GDM1 (cell line): ENCODE results near the gene CRB3.

Experiments used
- DNase-seq: peaks from one replicate; lab custom pipeline; 2025; lab: John Stamatoyannopoulos, UW

CRB3 gene

DNA sequence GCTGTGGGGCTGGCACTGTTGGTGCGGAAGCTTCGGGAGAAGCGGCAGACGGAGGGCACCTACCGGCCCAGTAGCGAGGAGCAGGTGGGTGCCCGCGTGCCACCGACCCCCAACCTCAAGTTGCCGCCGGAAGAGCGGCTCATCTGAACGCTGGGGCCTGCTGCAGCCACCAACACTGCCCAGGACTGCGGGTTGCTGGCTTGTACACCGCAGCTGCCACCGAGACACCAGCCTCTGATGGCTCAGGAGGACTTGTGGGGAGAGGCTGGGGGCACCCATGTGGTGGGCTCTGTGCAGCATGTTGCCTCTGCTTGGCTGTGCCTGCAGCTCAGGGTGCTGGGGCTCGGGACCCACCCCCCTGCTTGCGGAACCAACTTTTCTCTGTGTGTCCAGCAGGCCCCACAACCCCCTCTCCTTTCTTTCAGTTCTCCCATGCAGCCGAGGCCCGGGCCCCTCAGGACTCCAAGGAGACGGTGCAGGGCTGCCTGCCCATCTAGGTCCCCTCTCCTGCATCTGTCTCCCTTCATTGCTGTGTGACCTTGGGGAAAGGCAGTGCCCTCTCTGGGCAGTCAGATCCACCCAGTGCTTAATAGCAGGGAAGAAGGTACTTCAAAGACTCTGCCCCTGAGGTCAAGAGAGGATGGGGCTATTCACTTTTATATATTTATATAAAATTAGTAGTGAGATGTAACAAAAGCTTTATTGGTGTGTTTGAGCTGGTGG is 2.6 kb downstream of the CRB3 start:
- DNase-seq: no peak

DNA sequence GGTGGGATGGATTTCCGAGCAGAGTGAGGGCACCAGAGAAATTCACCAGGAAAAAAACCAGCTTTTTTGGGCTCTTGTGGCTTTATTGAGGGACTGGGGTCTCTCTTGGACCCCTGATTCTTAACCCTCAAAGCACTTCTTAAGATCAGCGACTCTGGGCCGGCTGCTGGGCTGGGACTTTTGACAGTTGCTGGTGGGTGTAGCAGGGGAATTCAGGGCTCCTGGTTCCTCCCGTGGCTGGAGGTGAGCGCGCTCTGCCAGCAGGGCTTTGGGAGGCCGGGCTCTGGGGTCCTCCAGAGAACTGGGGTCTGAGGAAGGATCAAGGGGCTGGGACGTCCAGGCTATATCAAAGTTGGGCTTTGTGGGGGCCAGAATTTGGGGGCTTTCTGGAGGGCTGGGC is 3.3 kb downstream of the CRB3 start:
- DNase-seq: no peak

DNA sequence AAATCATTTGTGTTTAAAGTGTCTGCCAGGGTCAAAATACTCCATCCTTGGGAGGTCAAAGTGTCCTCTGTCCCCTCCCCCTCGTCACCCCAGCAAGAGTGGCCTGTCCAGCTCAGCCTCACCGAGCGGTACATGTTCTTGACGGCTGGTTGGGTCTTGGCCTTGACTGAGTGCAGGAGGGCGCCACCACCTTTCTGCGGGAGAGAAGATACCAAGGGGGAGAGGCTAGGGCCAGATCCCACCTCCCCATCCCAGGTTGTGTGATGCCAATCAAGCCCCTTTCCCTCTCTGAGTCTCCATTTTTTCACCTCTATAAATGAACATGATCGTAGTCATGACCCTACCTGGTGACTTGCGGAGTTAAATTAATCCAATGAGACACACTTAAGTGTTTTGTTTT is 6.1 kb downstream of the CRB3 start:
- no peak for DNase-seq

DNA sequence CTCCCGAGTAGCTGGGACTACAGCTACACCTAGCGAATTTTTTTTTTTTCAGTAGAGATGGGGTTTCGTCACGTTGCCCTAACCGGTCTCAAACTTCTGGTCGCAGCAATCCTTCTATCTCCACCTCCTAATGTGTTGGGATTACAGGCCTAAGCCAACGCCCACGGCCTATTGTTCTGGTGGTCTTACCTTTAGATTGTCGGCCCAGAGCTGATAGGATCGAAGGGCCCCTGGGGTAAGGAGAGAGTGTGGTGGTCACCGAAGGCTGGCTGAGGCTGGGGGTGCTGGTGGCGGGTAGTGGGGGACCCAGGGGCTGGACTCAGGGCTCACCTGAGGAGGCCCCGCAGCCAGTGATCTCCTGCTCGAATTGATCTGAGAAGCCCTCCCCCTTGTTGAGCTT is 7.0 kb downstream of the CRB3 start:
- no peak for DNase-seq

DNA sequence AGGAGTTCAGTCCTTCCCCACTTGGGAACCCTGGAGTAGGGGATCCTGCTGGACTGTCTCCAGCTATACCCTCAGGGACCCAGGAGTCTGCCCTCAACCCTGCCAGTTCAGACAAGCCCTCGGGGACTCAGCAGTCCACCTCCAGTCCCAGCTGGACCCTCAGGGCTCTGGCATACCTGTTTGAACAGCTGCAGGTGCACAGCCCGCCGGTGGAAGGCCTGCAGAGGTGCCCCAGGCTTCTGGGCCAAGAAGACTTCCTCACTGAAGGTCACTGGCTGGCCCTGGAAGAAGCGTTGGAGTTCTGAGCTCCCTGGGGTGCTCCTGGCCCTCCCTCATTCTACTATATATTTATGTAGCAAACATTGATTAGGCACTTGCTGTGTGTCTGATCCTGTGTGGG is 8.6 kb downstream of the CRB3 start:
- no peak for DNase-seq

DNA sequence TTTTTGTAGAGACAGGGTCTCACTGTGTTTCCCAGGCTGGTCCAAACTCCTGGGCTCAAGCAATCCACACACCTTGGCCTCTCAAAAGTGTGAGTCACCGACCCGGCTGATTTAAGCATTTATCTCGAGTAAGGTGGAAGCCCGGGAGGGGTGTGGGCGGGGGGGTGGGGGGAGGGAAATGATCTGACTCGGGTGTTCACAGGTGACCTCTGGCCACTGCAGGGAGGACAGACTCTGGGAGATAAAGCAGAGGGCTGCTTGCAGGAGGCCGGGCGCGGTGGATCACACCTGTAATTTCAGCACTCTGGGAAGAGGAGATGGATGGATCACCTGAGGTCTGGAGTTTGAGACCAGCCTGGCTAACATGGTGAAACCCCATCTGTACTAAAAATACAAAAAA is 9.6 kb downstream of the CRB3 start:
- no peak for DNase-seq

DNA sequence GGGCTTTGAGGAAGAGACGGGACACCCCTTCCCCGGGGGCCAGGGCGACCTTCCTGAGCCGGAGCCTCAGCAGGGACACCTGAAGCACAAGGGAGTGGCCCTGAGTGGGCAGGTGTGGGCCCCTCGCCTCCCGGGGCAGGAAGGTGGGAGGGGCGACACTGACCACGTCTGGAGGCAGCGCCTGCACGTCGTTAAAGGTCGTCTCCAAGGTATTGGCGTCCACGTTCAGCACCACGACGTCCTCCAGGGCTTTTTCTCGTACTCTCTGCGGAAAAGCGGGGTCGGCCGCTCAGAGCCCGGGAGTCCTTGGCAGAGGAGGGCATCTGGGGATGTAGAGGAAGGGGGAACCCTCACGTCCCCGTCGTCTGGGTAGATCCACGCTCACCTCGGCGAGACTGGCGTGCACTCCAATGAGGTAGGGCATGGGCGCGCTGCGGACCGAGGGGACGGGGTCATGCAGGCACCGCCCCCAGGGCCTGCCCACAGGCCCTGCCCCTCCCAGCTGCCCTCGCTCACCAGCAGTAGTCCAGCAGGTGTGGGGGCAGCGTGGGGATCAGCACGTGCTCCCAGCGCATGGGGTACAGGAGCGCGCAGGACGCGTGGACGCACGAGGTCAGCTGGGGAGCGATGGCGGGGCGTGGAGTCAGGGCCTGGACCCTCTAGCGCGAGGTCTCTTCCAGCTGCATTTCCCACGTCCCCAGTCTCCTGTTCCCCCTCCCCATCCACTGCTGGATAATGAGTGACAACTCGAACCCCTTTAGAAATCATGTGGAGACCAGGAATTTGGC is 11.4 kb downstream of the CRB3 start:
- DNase-seq: no peak

DNA sequence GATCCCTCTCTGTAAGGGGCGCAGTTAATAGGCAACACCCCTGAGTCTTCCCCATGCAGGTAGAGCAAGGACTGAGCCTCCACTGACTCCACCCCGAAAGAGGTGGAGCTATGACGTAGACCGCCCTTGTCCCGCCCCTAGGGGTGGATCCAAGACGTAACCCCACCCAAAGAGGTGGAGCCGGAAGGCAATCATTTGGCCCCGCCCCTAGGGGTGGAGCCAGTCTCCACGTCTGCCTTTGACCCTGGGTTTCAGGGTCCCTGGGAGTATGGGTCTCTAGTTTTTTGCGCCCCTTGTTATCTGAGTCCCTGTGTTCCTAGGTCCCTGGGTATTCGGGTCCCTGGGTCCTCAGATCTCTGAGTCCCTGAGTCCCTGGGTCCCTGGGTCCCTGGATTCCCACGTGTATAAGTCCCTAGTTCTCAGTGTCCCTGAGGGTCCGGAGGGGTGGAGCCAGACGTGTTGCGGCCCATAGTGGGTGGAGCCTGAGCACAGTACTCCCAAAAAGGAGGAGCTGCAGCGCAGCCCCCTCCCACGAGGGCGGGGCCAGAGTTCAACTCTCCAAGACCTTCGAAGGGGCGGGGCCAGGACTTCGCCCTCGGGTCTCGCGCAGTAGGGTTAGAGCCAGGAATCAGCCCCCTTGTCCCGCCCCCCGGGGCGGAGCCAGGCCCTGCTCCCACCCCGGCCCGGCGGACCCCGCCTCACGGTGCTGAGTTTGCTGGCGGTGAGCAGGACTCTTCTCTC is 12.3 kb downstream of the CRB3 start:
- no peak for DNase-seq

DNA sequence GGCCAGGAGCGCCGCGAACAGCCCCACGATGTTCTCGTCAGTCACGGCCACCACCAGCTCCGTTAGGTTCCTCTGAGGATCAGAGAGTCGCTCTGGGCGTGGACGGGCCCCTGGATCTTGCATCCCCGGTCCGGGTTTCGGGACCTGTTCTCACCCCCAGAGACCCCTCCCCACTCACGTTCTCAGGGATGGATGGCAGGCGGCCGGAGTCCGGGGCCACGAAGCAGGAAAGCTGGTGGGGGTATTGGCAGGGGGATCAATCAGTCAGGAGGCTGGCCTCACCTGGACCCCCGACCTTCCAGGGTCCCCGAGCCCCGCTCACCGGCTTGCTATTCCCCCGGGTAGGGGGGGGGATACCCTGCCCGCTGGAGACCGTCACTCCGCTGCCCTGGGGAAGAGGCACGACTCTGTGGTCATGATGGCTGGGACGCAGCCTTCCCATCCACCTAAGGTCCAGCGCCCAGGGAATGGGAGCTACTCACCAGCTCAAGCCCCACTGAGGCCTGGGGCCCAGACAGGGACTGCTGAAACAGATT is 12.9 kb downstream of the CRB3 start:
- DNase-seq: no peak

DNA sequence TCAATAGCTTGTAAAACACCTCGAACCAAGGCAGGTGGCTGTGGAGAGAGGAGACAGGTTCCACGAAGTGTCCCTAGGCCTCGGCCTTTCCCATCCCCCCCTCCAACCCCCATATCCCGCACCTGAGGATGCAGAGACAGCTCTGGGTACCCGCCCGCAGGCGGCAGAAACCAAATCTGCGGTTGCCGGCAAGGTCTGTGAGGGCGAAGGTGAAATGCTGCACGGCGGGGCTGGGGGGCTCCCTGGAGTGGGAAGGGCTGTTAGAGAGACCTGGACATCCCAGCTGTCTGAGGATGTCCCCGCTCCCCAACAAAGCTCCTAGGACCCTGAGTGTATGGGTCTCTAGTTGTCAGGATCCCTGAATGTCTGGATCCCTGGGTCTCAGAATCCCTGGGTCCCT is 14.7 kb downstream of the CRB3 start:
- DNase-seq: no peak

DNA sequence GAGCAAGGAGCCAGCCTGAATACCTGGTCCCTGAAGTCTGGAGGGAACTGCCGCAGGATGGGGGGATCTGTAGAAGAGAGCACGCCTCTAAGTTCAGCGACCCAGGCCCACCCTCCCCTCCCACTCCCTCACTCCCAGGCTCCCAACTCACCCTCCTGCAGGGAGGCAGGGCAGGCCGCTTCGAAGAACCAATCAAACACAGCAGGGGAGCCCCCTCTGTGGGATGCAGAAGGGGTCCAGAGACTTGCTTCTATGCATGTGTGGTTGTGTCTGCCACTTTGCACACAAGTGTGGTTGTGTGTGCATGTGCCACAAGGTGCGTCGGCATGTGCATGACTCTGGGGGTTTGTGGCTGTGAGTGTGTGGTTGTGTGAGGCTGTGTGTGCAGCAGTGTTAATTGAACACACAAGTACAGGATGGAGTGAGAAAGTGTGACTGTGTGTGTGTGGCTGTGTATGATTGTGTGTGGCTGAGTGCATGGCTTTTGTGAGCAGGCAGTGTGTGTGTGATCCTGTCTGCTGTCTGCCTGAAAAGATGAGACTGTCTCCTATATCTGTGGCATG is 15.8 kb downstream of the CRB3 start:
- DNase-seq: no peak

DNA sequence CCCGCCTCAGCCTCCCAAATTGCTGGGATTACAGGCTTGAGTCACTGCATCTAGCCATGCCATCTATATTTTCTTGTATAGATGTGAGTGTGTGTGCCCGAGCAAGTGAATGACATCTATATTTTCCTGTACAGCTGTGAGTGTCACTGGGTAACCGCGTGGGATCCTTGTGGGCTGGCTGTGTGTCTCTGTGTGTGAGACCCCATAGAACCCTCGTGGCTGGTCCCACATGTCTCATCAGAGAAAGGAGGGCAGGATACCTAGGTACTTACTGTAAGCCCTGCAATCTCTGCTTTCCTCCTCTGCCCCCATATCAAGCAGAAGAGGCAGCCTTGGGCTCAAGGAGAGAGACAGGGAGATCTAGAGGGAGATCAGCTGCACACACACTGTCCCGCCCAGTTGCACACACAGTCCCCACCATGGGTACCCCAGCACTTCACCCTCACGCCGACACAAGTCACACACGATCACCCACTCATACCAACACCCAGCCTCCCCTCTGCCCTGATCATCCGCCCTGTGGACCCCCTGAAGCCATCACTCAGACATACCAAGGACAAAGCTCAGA is 16.9 kb downstream of the CRB3 start:
- DNase-seq: no peak

DNA sequence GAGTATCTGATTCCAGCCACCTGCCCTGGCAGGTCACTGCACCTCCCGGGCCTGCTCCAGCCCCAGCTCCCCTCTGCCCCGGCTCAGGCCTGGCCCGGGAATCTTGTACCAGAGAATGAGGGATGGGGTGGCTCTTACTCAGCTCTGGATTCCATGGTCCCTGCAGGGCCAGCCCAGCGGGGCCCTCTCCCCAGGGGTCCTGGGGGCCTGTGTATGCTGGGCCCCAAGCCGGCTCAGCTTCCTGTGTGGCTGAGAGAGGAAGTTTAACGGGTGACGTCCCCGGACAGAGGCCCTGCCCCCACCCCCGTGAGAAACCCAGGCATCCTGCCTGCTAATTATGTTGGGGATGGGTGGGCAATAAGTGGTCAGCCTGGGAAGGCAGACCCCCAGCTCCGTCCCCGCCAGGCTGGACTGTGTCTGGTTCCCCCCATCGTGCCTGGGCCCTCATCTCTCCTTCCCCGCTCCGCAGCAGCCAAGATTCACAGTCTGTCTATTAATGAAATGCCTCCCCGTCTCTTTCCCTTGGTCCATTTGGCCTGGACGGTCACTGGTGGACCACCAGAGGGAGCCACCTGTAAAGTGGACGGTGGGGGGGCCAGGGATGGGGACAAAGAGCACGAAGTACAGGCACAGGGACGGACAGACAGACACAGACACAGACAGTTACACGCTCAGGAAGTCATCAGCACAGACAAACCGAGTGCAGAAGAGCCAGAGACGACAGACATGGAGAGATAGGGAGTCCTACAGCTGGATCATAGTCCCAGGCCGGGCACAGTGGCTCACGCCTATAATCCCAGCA is 17.7 kb downstream of the CRB3 start, which contains the start of gene DENND1C:
Gene DENND1C, minus strand, starts transcription at position 247 of the 802 bp plus-strand sequence. Its CDS starts 92 bp downstream, at position 155.
- peak; percentile 47 for DNase-seq

DNA sequence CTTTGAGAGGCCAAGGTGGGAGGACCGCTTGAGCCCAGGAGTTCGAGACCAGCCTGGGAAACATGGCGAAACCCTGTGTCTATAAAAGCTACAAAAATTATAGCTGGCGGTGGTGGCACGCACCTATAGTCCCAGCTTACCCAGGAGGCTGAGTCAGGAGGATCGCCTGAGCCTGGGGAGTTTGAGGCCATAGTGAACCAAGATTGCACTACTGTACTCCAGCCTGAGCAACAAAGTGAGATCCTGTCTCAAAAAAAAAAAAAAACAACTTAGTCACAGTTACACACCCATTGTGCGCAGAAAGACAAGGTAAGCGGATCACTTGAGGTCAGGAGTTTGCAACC is 18.2 kb downstream of the CRB3 start:
- DNase-seq: no peak

DNA sequence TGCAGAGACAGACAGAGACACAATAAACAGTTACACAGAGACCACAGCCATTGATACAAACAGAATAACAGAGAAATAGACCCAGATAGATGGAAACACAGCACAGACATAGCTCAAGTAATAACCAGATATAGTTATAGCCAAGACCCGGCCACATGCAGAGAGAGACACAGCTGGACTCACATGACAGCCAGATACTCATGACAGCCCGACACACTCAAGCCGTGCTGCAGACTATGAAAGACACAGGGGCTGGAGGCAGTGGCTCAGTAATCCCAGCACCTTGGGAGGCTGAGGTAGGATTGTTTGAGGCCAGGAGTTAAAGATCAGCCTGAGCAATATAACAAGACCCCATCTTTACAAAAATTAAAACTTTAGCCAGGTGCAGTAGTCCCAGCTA is 19.2 kb downstream of the CRB3 start:
- DNase-seq: no peak

DNA sequence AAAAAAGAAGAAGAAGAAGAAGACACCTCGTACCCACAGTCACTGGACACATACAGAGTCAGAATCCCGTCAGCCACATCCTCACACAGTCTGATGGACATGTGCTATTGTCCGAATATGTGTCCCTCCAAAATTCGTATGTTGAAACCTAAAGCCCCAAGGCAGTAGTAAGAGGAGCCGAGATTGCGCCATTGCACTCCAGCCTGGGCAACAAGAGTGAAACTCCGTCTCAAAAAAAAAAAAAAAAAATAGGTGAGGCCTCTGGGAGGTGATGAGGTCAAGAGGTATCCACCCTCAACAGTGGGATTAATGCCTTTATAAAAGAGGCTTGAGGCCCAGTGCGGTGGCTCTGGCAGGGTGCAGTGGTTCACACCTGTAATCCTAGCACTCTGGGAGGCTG is 20.2 kb downstream of the CRB3 start:
- no peak for DNase-seq

DNA sequence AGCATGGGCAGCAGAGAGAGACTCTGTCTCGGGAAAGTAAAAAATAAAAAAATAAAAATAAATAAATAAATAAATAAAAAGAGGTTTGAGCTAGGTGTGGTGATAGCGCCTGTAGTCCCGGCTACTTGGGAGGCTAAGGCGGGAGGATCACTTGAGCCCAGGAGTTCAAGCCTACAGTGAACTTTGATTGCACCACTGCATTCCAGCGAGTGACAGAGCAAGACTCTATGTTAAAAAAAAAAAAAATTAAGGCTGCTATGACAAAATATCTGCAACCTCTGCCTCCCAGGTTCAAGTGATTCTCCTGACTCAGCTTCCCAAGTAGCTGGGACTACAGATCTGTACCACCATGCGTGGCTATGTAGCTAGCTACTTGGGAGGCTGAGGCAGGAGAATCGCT is 20.8 kb downstream of the CRB3 start:
- DNase-seq: no peak

DNA sequence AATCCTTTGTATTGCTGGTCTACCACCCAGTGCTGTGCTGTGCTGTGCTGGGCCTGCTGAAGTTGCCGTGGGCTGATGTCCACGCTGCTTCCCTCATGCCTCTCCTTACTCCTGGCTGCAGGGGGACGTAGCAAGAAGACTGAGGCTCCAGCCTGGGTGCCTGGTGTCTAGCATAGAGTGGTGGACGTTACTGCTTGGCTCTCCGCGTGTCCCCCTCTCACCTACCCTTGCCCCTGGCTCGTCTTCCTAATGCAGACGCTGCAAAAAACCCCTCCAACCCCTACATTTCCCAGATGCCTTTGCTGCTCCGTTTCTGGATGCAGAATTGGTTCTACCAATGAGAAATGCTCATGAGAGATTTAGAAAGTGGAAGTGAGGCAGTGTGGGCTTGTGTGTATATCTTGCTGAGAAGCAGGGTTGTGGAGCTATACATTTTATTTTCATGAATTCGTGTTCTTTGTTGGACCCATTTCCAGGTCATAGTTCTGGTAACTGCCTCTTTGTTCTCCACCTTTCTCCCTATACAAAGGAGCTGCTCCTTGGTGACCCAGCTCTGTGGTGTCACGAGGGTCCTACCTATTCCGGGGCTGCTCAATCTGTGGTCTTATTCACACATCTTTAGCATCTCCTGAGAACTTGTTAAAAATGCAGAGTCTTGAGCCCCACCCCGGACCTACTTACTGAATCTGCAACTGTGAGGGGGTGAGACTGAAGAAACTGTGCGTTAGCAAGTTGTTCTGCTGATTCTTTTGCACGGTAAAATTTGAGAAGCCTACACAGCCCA is 25.4 kb downstream of the CRB3 start:
- no peak for DNase-seq

DNA sequence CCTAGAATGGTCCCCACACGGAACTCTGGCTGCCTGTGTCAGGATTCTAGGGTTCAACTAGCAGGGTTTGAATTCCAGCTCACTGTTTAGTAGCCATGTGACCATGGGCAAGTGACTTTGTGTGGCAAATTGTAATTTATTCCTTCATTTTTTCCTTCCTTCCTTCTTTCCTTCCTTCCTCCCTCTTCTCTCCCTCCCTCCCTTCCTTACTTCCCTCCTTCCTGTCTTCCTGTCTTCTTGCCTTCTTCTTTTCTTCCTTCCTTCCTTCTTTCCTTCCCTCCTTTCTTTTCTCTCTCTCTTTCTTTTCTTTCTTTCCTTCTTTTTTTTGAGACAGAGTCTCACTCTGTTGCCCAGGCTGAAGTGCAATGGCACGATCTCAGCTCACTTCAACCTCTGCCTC is 26.1 kb downstream of the CRB3 start:
- DNase-seq: no peak

DNA sequence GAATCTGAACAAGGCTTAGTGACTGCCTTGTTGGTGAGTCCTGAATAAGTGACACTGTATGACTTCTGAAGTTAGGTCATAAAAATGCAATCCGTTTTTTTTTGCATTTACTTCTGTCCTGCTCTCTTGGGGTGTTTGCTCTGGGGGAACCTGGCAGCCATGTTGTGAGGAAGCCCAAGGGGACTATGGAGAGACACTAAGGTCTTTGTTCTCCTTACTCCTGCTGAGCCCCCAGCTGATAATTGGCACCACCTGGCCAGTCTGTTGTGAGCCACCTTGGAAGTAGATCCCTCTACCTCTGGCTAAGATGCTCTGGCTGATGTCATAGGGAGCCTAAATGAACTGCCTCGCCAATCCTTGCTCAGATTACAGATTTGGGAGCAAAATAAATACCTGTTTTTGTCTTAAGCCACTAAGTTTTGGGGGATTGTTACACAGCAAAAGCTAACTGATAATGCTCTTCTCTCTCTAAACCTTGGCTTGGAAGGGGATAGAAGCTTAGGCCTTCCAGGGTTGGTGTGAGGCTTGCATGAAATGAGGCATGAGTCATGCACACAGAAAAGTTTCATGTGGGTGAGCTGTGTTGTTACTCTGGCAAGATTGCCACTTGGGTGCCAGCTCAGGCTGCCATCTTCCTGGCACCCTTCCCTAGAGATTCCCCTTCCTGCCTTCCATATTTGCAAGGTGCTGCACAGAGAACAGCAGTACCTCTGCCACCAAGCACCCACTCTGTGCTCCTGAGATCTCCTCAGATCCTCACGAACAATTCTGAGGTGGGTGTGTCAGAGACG is 27.9 kb downstream of the CRB3 start:
- no peak for DNase-seq
